ENCODE data around the gene KLHL29.

GRCh38 chr2:23593752-23594459 lies 208.9 kb downstream of the KLHL29 start:
- no peak for TF ChIP-seq CTCF (IDR thresholded peaks at IDR 0.05; ENCODE audit: poor library complexity, severe bottlenecking)
- TF ChIP-seq RAD21 (conservative IDR thresholded peaks at IDR 0.05): no peak
- no peak for TF ChIP-seq EZH2 (IDR thresholded peaks at IDR 0.05; ENCODE audit: borderline replicate concordance, insufficient read depth, low read length, poor library complexity, severe bottlenecking)
- no peak for TF ChIP-seq POLR2AphosphoS5 (IDR thresholded peaks at IDR 0.05)
- no peak for TF ChIP-seq TAF1 (IDR thresholded peaks at IDR 0.05; ENCODE audit: low read depth)
- TF ChIP-seq REST (IDR thresholded peaks at IDR 0.05; ENCODE audit: borderline replicate concordance): no peak
- TF ChIP-seq SMC3 (conservative IDR thresholded peaks at IDR 0.05; ENCODE audit: poor library complexity): no peak
